ENCODE results near the gene ACSS2. TPM values are rescaled to one million over a fixed set of nuclear protein-coding genes. Genes with fewer than 3 reads are reported as not detected.

ACSS2 gene
- total and polyA plus RNA-seq, 2 of the 8 experiments (the other 6 are each of a cell fraction or from before 2014, with no cell fraction given): 17.7 to 24.2 TPM

DNA sequence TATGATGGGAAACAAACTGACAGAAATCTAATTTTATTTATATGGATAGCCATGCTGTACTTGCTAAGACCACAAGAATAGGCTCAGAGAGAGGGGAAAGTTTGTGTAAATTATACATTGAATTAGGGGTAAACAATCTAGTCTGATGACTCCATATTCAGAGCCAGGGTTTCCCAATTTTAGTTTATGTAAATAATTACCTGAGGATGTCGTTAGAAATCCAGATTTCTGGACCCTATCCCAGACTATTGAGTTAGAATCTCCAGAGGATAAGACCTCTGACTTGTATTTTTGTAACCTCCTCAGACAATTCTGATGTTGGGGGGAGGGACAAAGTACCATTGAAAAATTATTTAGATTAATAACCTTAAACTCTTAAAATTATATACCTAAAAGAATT, 18.3 kb downstream of the ACSS2 start:
- Histone ChIP-seq H2BK15ac (ENCODE audit: low read length) (no peak overlapping the region), H2BK20ac (ENCODE audit: low read length) (no peak overlapping the region), H3K23me2 (ENCODE audit: low read depth, low read length) (no peaks in the 10 kb centered on the region), H2AK5ac (ENCODE audit: low read depth, low read length) (no peak overlapping the region), H2BK12ac (ENCODE audit: low read depth, low read length) (no peak overlapping the region), H3K4me1 (replicated peaks in 1 of 4; ENCODE audit: control insufficient read depth in 3 of 4, insufficient read depth in 4 of 4, low read length in 3 of 4) (no peaks in the 10 kb centered on the region), H3K79me1 (ENCODE audit: low read depth, low read length) (no peaks in the 10 kb centered on the region; the same call in 1 of the 2 replicates), H3K4me3 (ENCODE audit: extremely low read depth in 1 of 4, insufficient read depth in 2 of 4, low read depth in 3 of 4, low read length in 4 of 4) (no peak overlapping the region), H3K79me2 (ENCODE audit: control insufficient read depth in 1 of 2, insufficient read depth in 2 of 2, low read length in 2 of 2) (no peaks in the 10 kb centered on the region), H3K27ac (ENCODE audit: low read depth, low read length) (no peak overlapping the region), H3K9me3 (ENCODE audit: insufficient read depth in 2 of 2, low read depth in 1 of 2, low read length in 1 of 2) (peaks cover 0 to 2% of the 10 kb centered on the region in 2 experiments; a peak in 1 of 4 replicates), H3K18ac (ENCODE audit: extremely low read depth, low read length) (no peak overlapping the region), H3K27me3 (replicated peaks in 1 of 4; ENCODE audit: control insufficient read depth in 3 of 4, extremely low read depth in 1 of 4, insufficient read depth in 3 of 4, low read length in 3 of 4) (no peaks in the 10 kb centered on the region), H3K14ac (ENCODE audit: insufficient read length) (no peak overlapping the region), H4K8ac (ENCODE audit: extremely low read depth, insufficient read depth, low read length) (no peak overlapping the region), H4K5ac (ENCODE audit: insufficient read length, low read depth, low read length) (no peak overlapping the region), H4K91ac (replicated peaks; ENCODE audit: insufficient read length, low read length) (no peak overlapping the region), H2AFZ (ENCODE audit: low read length) (no peak overlapping the region), H3K36me3 (ENCODE audit: control insufficient read depth in 2 of 4, insufficient read depth in 4 of 4, low read length in 3 of 4) (no peaks in the 10 kb centered on the region), H3K9ac (replicated peaks in 1 of 4; ENCODE audit: extremely low read depth in 1 of 4, low read depth in 3 of 4, low read length in 3 of 4) (no peak overlapping the region), H3K4ac (replicated peaks; ENCODE audit: insufficient read length, low read depth, low read length) (no peak overlapping the region), H3K23ac (ENCODE audit: insufficient read length) (no peak overlapping the region), H2BK120ac (replicated peaks; ENCODE audit: low read depth, low read length) (no peak overlapping the region), H4K20me1 (replicated peaks in 1 of 2; ENCODE audit: control insufficient read depth in 1 of 2, insufficient read depth in 2 of 2, low read length in 2 of 2) (no peaks in the 10 kb centered on the region), H2BK5ac (ENCODE audit: low read depth, low read length) (no peak overlapping the region), H3K4me2 (ENCODE audit: insufficient read depth in 1 of 2, low read depth in 2 of 2, low read length in 2 of 2) (no peak overlapping the region), H3K56ac (replicated peaks; ENCODE audit: insufficient read length, low read depth, low read length) (no peak overlapping the region)
- ChIA-PET CTCF (ENCODE audit: partially characterized antibody) (interaction anchor here (1.8 kb wide), 1 partner anchor 12 kb away, joined by 5 read pairs; no protein-coding TSS in a partner anchor), POLR2A (ENCODE audit: partially characterized antibody) (no interaction called here)
- FAIRE-seq (no peak), DNase-seq (ENCODE audit: low read depth in 1 of 2, low spot score in 2 of 2) (no peak)
- 84% methylated on average over 1 of the region's 1 CpG; no CpG with 5 or more reads in 1 of the 2 experiments for WGBS, 2 experiments (ENCODE audit: extremely low coverage in 1 of 2, insufficient coverage in 1 of 2, insufficient read length in 1 of 2, insufficient replicate concordance in 2 of 2, low coverage in 1 of 2, low lambda C conversion rate in 2 of 2, missing lambda C conversion rate in 1 of 2)
- no peak for TF ChIP-seq FOSL1 (IDR thresholded peaks at IDR 0.05; ENCODE audit: insufficient read depth, low read depth, low read length)
- TF ChIP-seq CHD2 (IDR thresholded peaks at IDR 0.05; ENCODE audit: low read length): no peak
- no peak for TF ChIP-seq JUND (IDR thresholded peaks at IDR 0.05; ENCODE audit: low read length)
- TF ChIP-seq SP2 (IDR thresholded peaks at IDR 0.05; ENCODE audit: low read length): no peak
- TF ChIP-seq TBP (IDR thresholded peaks at IDR 0.05; ENCODE audit: low read depth, low read length): no peak
- TF ChIP-seq CBX5 (IDR thresholded peaks at IDR 0.05; ENCODE audit: low read depth, low read length): no peak
- TF ChIP-seq HDAC6 (IDR thresholded peaks at IDR 0.05; ENCODE audit: low read depth, low read length): no peak
- TF ChIP-seq ASH2L (IDR thresholded peaks at IDR 0.05; ENCODE audit: low read length): no peak
- TF ChIP-seq SP4 (IDR thresholded peaks at IDR 0.05; ENCODE audit: low read length): no peak
- TF ChIP-seq KDM1A (IDR thresholded peaks at IDR 0.05; ENCODE audit: borderline replicate concordance, low read length): no peak
- no peak for TF ChIP-seq RXRA (IDR thresholded peaks at IDR 0.05; ENCODE audit: insufficient read depth, low read depth, low read length)
- no peak for TF ChIP-seq EGR1 (IDR thresholded peaks at IDR 0.05; ENCODE audit: borderline replicate concordance, low read depth, low read length)
- no peak for TF ChIP-seq RAD21 (IDR thresholded peaks at IDR 0.05 in 1 of 2, conservative IDR thresholded peaks at IDR 0.05 in 1 of 2; ENCODE audit: low read depth in 2 of 2, low read length in 2 of 2)
- TF ChIP-seq, protein P1, sequence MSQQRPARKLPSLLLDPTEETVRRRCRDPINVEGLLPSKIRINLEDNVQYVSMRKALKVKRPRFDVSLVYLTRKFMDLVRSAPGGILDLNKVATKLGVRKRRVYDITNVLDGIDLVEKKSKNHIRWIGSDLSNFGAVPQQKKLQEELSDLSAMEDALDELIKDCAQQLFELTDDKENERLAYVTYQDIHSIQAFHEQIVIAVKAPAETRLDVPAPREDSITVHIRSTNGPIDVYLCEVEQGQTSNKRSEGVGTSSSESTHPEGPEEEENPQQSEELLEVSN (IDR thresholded peaks at IDR 0.05): no peak
- TF ChIP-seq RBBP5 (IDR thresholded peaks at IDR 0.05; ENCODE audit: borderline replicate concordance, low read depth, low read length): no peak
